Ishikawa (cell line): ENCODE data around the gene WWOX.

Experiments
- EP300 ChIP-seq: IDR thresholded peaks from 2 replicates; pipeline ENCODE4 v1.6.1; 2012; ENCODE audit warnings: borderline replicate concordance
- TCF12 ChIP-seq: IDR thresholded peaks from 2 replicates; pipeline ENCODE4 v1.6.1; 2012; ENCODE audit warnings: low read depth
- YY1 ChIP-seq: IDR thresholded peaks from 2 replicates; pipeline ENCODE4 v1.6.1; 2012; ENCODE audit warnings: low read depth

DNA sequence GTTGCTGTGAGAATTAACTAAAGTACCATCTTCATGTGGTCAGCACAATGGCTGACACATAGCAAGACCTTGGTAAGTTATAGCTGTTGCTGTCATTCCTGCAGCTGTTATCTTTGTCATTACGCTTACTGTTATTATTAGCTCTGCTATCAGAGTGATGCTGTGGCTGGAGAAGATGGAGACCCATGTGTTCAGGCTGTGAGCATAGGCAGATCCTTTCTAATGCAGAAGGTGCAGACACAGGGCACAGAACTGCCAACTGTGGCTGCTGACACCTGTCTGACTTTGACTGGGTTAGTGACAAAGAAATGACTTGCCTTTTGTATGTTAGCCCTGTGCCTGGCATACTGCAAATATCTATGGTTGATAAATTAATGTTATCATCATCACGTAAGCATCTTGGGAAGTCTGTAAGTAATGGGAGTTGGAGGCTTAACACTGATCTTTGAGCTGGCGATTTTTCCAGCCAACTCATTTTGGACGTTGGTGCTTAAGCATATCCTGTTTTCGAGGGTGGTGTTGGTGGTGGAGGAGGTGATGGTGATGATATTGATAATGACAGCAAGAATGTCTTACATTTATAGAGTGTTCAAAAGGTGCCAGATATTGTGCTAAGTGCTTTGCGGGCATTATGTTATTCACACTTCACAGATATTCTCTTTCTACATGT, 695.3 kb downstream of the WWOX start:
- TF ChIP-seq TCF12 (no peak), YY1 (no peak), EP300 (no peak)
